IMR-90 (cell line): ENCODE measurements around the gene MLLT3. TPM values are rescaled to one million over a fixed set of nuclear protein-coding genes. Genes with fewer than 3 reads are reported as not detected.

Experiments
- ATAC-seq: fragments of 200-7000 bp; cut with Tn5 transposase; 2 replicates; pipeline ENCODE4 v1.9.1; 2020; ENCODE audit warnings: low read depth, mild to moderate bottlenecking, moderate library complexity
- BruUV-seq: library from RNA; stranded (reverse); fragments of 400-500 nt; replicated peaks from 2 replicates; lab custom pipeline; 2021; lab: Mats Ljungman, UMichigan
- CTCF ChIA-PET: fragments of 300-600 bp; formaldehyde crosslinking; extraction: SDS; loops from one replicate; lab custom pipeline; 2021; ENCODE audit warnings: antibody characterized with exemption; lab: Yijun Ruan, JAX
- POLR2A ChIA-PET: fragments of 300-600 bp; sonication (Branson Sonifier 250); formaldehyde crosslinking; loops from one replicate; lab custom pipeline; 2022; ENCODE audit warnings: antibody characterized with exemption; ENCODE audit not compliant: unreplicated experiment; lab: Charles Lee
- DNase-seq: peaks from one replicate; pipeline ENCODE4 v3.0.0; 2013
- H2AFZ ChIP-seq: replicated peaks from 2 replicates; pipeline ENCODE3; 2013; ENCODE audit warnings: low read length, mild to moderate bottlenecking; ENCODE audit not compliant: poor library complexity
- H2AK5ac ChIP-seq: 2 replicates; pipeline ENCODE4 v1.6.1; 2013; ENCODE audit warnings: low read depth, low read length, inconsistent platforms
- H2AK9ac ChIP-seq: replicated peaks from 2 replicates; pipeline ENCODE3; 2013; ENCODE audit warnings: mild to moderate bottlenecking, low read depth, low read length, moderate library complexity; ENCODE audit not compliant: poor library complexity
- H2BK120ac ChIP-seq: 2 replicates; pipeline ENCODE4 v1.6.1; 2013; ENCODE audit warnings: low read depth, low read length, inconsistent platforms
- H2BK15ac ChIP-seq: 3 replicates; pipeline ENCODE4 v1.6.1; 2013; ENCODE audit warnings: low read depth, low read length, inconsistent platforms
- H2BK20ac ChIP-seq: 2 replicates; pipeline ENCODE4 v1.6.1; 2013; ENCODE audit warnings: low read depth, mild to moderate bottlenecking, inconsistent platforms, low read length, moderate library complexity
- H2BK5ac ChIP-seq: 2 replicates; pipeline ENCODE4 v1.6.1; 2013; ENCODE audit warnings: mild to moderate bottlenecking, low read depth, low read length, inconsistent platforms; ENCODE audit not compliant: poor library complexity, severe bottlenecking
- H3K14ac ChIP-seq: replicated peaks from 2 replicates; pipeline ENCODE4 v1.6.1; 2013; ENCODE audit warnings: low read depth, low read length, inconsistent platforms
- H3K18ac ChIP-seq: 2 replicates; pipeline ENCODE4 v1.6.1; 2013; ENCODE audit warnings: low read depth, low read length, control low read depth
- H3K23ac ChIP-seq: 2 replicates; pipeline ENCODE4 v1.6.1; 2013; ENCODE audit warnings: low read depth, low read length, inconsistent platforms
- H3K27ac ChIP-seq: 2 replicates; pipeline ENCODE4 v1.5.1; 2013; ENCODE audit warnings: mild to moderate bottlenecking, control low read depth, low read length; ENCODE audit not compliant: insufficient read depth
- H3K27me3 ChIP-seq: 2 replicates; pipeline ENCODE4 v1.6.1; 2013; ENCODE audit warnings: low read length; ENCODE audit not compliant: control insufficient read depth, insufficient read depth
- H3K36me3 ChIP-seq: 2 replicates; pipeline ENCODE4 v1.6.1; 2013; ENCODE audit warnings: low read length, mixed read lengths; ENCODE audit not compliant: control insufficient read depth, insufficient read depth
- H3K4ac ChIP-seq: 2 replicates; pipeline ENCODE4 v1.6.1; 2013; ENCODE audit warnings: low read depth, low read length, inconsistent platforms
- H3K4me1 ChIP-seq: 2 replicates; pipeline ENCODE4 v1.6.1; 2013; ENCODE audit warnings: low read length, mixed read lengths; ENCODE audit not compliant: control insufficient read depth, insufficient read depth
- H3K4me2 ChIP-seq: 2 replicates; pipeline ENCODE4 v1.6.1; 2013; ENCODE audit warnings: low read depth, mild to moderate bottlenecking, control low read depth, low read length, moderate library complexity
- H3K4me3 ChIP-seq: 2 replicates; pipeline ENCODE4 v1.5.1; 2013; ENCODE audit warnings: low read depth, mild to moderate bottlenecking, control low read depth, low read length, moderate library complexity; ENCODE audit not compliant: insufficient read depth
- H3K56ac ChIP-seq: 2 replicates; pipeline ENCODE4 v1.6.1; 2013; ENCODE audit warnings: low read length, inconsistent platforms; ENCODE audit not compliant: insufficient read depth; ENCODE audit errors: extremely low read depth
- H3K79me1 ChIP-seq, 2 experiments: 2 replicates each; pipeline ENCODE4 v1.6.1; 2013; ENCODE audit warnings: low read length in 2 of 2, inconsistent platforms in 1 of 2, low read depth in 1 of 2
- H3K9ac ChIP-seq: 2 replicates; pipeline ENCODE4 v1.6.1; 2013; ENCODE audit warnings: low read depth, low read length, control low read depth
- H3K9me1 ChIP-seq: 2 replicates; pipeline ENCODE4 v1.6.1; 2013; ENCODE audit warnings: low read length, inconsistent platforms; ENCODE audit not compliant: insufficient read depth
- H3K9me3 ChIP-seq: 2 replicates; pipeline ENCODE4 v1.6.1; 2013; ENCODE audit warnings: low read length; ENCODE audit not compliant: control insufficient read depth, insufficient read depth
- H4K20me1 ChIP-seq: 2 replicates; pipeline ENCODE4 v1.6.1; 2013; ENCODE audit warnings: low read length, inconsistent platforms; ENCODE audit not compliant: insufficient read depth
- H4K5ac ChIP-seq: 2 replicates; pipeline ENCODE4 v1.6.1; 2013; ENCODE audit warnings: mild to moderate bottlenecking, low read depth, low read length, control low read depth
- H4K8ac ChIP-seq, 2 experiments: 2 replicates each; pipeline ENCODE4 v1.6.1; 2013; ENCODE audit warnings: low read depth in 2 of 2, low read length in 2 of 2, control low read depth in 1 of 2, inconsistent platforms in 1 of 2
- H4K91ac ChIP-seq: 2 replicates; pipeline ENCODE4 v1.6.1; 2013; ENCODE audit warnings: low read depth, low read length, inconsistent platforms; ENCODE audit not compliant: insufficient read depth
- BHLHE40 ChIP-seq: fragments of 150-350 bp; IDR thresholded peaks from 2 replicates; pipeline ENCODE4 v1.6.1; 2016; ENCODE audit warnings: mild to moderate bottlenecking, low read depth, low read length
- CEBPB ChIP-seq: IDR thresholded peaks from 2 replicates; pipeline ENCODE4 v1.6.1; 2012; ENCODE audit warnings: low read depth, low read length, improper control_type of control experiment
- CHD1 ChIP-seq: IDR thresholded peaks from 2 replicates; pipeline ENCODE4 v1.6.1; 2012; ENCODE audit warnings: low read depth, low read length, improper control_type of control experiment
- CTCF ChIP-seq: conservative IDR thresholded peaks from 2 replicates; pipeline ENCODE4 v1.5.1; 2012; ENCODE audit warnings: mild to moderate bottlenecking, low read depth, low read length, improper control_type of control experiment
- ELK1 ChIP-seq: fragments of 150-350 bp; IDR thresholded peaks from 2 replicates; pipeline ENCODE4 v1.6.1; 2016; ENCODE audit warnings: low read depth, mild to moderate bottlenecking, low read length, moderate library complexity, borderline replicate concordance
- FOS ChIP-seq: fragments of 150-350 bp; IDR thresholded peaks from 2 replicates; pipeline ENCODE4 v1.6.1; 2016; ENCODE audit warnings: low read depth, low read length
- MAFK ChIP-seq: IDR thresholded peaks from 2 replicates; pipeline ENCODE4 v1.6.1; 2012; ENCODE audit warnings: low read depth, low read length, improper control_type of control experiment
- MAZ ChIP-seq: IDR thresholded peaks from 2 replicates; pipeline ENCODE4 v1.6.1; 2012; ENCODE audit warnings: low read depth, mild to moderate bottlenecking, low read length, improper control_type of control experiment, moderate library complexity, borderline replicate concordance
- MXI1 ChIP-seq: IDR thresholded peaks from 2 replicates; pipeline ENCODE4 v1.6.1; 2012; ENCODE audit warnings: low read depth, mild to moderate bottlenecking, low read length, moderate library complexity, borderline replicate concordance
- NFE2L2 ChIP-seq: fragments of 150-350 bp; IDR thresholded peaks from 2 replicates; pipeline ENCODE4 v1.6.1; 2016; ENCODE audit warnings: low read depth, mild to moderate bottlenecking, low read length
- RAD21 ChIP-seq: IDR thresholded peaks from 2 replicates; pipeline ENCODE4 v1.6.1; 2012; ENCODE audit warnings: low read length, improper control_type of control experiment
- RCOR1 ChIP-seq: IDR thresholded peaks from 2 replicates; pipeline ENCODE4 v1.6.1; 2012; ENCODE audit warnings: mild to moderate bottlenecking, low read length, improper control_type of control experiment; ENCODE audit not compliant: insufficient replicate concordance
- RFX5 ChIP-seq: IDR thresholded peaks from 2 replicates; pipeline ENCODE4 v1.8.0; 2012; ENCODE audit warnings: low read depth, mild to moderate bottlenecking, low read length, moderate library complexity
- SMC3 ChIP-seq: fragments of 150-350 bp; IDR thresholded peaks from 2 replicates; pipeline ENCODE4 v1.6.1; 2016; ENCODE audit warnings: low read depth, mild to moderate bottlenecking, antibody characterized with exemption, low read length, moderate library complexity
- USF2 ChIP-seq: fragments of 150-350 bp; IDR thresholded peaks from 2 replicates; pipeline ENCODE4 v1.6.1; 2017; ENCODE audit warnings: mild to moderate bottlenecking, antibody characterized with exemption, low read length, low read depth
- WGBS, 2 experiments: methylation state at CpG; one replicate each; pipeline versions ENCODE4 v1.1.5 to v1.1.7; 2013; ENCODE audit warnings: missing lambda C conversion rate in 2 of 2; ENCODE audit not compliant: insufficient read length in 1 of 2; ENCODE audit errors: extremely low coverage in 2 of 2; 5-methylcytosine and 5-hydroxymethylcytosine counted together
- dilution Hi-C: fragments of 300-500 bp; cut with HindIII; formaldehyde crosslinking; loops from one replicate; pipeline ENCODE4 v1.14.3; 2018; ENCODE audit warnings: low sequenced_read_pairs; ENCODE audit not compliant: unreplicated experiment
- in situ Hi-C: fragments of 300-500 bp; cut with MboI; formaldehyde crosslinking; loops from 3 replicates; pipeline ENCODE4 v1.14.3; 2019; ENCODE audit warnings: low sequenced_read_pairs, inconsistent platforms, mixed read lengths
- intact Hi-C: fragments of 100-400 bp; cut with micrococcal nuclease; formaldehyde crosslinking; loops from 2 replicates; pipeline ENCODE4 v1.10.0; 2022
- polyA plus RNA-seq, 3 experiments: library from polyadenylated mRNA; depleted of rRNA; stranded (reverse); fragments of >200 nt; gene quantifications; 2 replicates each; pipeline ENCODE4 v1.2.3, GENCODE V29; 2012; ENCODE audit warnings: low replicate concordance in 1 of 3
- total RNA-seq: library from RNA; depleted of rRNA; stranded (reverse); fragments of >200 nt; gene quantifications from 2 replicates; pipeline ENCODE4 v1.2.3, GENCODE V29; 2012

Gene MLLT3
- total and polyA plus RNA-seq, 2 of the 4 experiments (the other 2 are of a cell fraction), result 10.4 to 21.1 TPM

GRCh38 chr9:20511686-20512085, 110.6 kb downstream of the MLLT3 start:
- Histone ChIP-seq H2BK5ac (peak overlapping the region; percentile 27), H3K4me1 (peaks cover 2% of the 10 kb centered on the region; the same call in 1 of the 2 replicates), H3K14ac (0 out of 2 replicates have a peak overlapping the region, but pooled peaks have one; percentile 23), H3K27me3 (no peaks in the 10 kb centered on the region), H3K9me3 (no peaks in the 10 kb centered on the region), H3K79me1 (peaks cover 11 to 27% of the 10 kb centered on the region in 2 experiments; a peak in 3 of 4 replicates), H2BK15ac (no peak overlapping the region), H2AK5ac (no peak overlapping the region; the same call in 1 of the 2 replicates), H3K4ac (no peak overlapping the region), H2AFZ (no peak overlapping the region), H3K9me1 (no peaks in the 10 kb centered on the region), H2BK20ac (no peak overlapping the region), H4K20me1 (peaks cover 8% of the 10 kb centered on the region; the same call in 1 of the 2 replicates), H2BK120ac (no peak overlapping the region), H3K36me3 (no peaks in the 10 kb centered on the region), H3K4me3 (no peak overlapping the region), H4K5ac (peak overlapping the region; percentile 24; the same call in 1 of the 2 replicates), H2AK9ac (no peak overlapping the region), H3K18ac (peak overlapping the region; percentile 77), H3K9ac (no peak overlapping the region), H4K91ac (no peak overlapping the region), H3K23ac (no peak overlapping the region), H3K27ac (no peak overlapping the region), H3K4me2 (peak overlapping the region; percentile 46), H3K56ac (no peak overlapping the region), H4K8ac (no peak overlapping the region)
- POLR2A ChIA-PET, result no interaction called here
- DNase-seq, result no peak
- in situ Hi-C loops (no loop called here), intact Hi-C loops (no loop called here), dilution Hi-C loops (no loop called here)
- no CpG with 5 or more reads among the region's 1 CpG for WGBS, 2 experiments
- CTCF ChIA-PET, result interaction anchor here (0.7 kb wide), 1 partner anchor 9 kb away, joined by 4 read pairs; no protein-coding TSS in a partner anchor
- peak; percentile 27 for ATAC-seq
- no TSS peak for BruUV-seq
- TF ChIP-seq SMC3 (no peak), NFE2L2 (no peak), CHD1 (no peak), MAFK (no peak), CEBPB (no peak), FOS (no peak), BHLHE40 (no peak), RFX5 (no peak), ELK1 (no peak), MAZ (no peak), RCOR1 (no peak), MXI1 (no peak), CTCF (no peak), RAD21 (no peak), USF2 (no peak)
